SU-DHL-6 (cell line): ENCODE measurements around the gene FAM120B.

Source experiments
- EZH2phosphoT487 ChIP-seq: fragments of 200-600 bp; sonication (generic), shearing (Covaris generic); conservative IDR thresholded peaks from 2 replicates; pipeline ENCODE4 v1.6.1; 2018; ENCODE audit warnings: mild to moderate bottlenecking, antibody characterized with exemption, low read length, moderate library complexity, mixed read lengths
- TF ChIP-seq, protein P1 (sequence below): fragments of 200-600 bp; sonication (generic); IDR thresholded peaks from one replicate; pipeline ENCODE4 v1.5.1; 2017; ENCODE audit warnings: antibody characterized with exemption, mild to moderate bottlenecking, low read length, moderate library complexity; ENCODE audit not compliant: insufficient read depth, poor library complexity, severe bottlenecking

DNA sequence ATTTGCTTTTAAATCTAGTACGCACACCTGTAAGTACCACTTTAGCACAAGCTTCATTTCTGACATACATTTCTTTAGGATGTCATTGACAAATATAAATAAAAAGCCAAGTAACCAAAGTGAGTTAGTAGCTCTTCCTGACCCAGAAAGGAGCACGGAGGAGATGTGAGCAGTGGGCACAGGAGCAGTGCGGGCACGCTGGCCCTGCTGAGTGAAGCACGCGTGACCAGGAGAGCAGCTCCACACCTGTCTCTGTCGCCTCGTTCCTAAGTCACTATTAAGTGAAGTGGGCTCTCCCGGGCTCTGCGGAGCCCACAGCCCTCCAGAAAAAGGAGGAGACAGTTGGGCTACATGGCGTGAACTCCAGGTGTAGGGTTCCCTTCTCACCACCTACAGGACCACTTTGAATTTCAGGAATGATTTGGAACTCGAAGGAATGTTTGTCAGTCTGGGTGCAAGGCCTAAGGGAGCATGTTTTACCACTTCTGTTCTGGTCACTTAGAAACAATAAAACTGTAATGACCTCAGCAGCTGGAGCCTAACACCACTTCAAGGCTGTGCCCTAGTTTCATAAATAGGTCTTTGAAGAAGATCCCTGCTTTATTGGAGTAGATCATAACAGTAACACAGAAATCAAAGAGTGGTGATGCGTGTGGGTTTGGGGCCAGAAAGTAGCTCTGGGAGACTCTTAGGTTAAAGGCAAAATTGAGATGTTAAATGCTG is 95.9 kb downstream of the FAM120B start:
- TF ChIP-seq, protein P1, sequence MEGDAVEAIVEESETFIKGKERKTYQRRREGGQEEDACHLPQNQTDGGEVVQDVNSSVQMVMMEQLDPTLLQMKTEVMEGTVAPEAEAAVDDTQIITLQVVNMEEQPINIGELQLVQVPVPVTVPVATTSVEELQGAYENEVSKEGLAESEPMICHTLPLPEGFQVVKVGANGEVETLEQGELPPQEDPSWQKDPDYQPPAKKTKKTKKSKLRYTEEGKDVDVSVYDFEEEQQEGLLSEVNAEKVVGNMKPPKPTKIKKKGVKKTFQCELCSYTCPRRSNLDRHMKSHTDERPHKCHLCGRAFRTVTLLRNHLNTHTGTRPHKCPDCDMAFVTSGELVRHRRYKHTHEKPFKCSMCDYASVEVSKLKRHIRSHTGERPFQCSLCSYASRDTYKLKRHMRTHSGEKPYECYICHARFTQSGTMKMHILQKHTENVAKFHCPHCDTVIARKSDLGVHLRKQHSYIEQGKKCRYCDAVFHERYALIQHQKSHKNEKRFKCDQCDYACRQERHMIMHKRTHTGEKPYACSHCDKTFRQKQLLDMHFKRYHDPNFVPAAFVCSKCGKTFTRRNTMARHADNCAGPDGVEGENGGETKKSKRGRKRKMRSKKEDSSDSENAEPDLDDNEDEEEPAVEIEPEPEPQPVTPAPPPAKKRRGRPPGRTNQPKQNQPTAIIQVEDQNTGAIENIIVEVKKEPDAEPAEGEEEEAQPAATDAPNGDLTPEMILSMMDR = no peak
- no peak for TF ChIP-seq EZH2phosphoT487
